GM12872 (cell line): Measurements from ENCODE around the gene STIM1.
A peak's percentile ranks its signal among the peaks of the same experiment; 100 is the strongest.

ENCODE experiments used
- TF ChIP-seq, protein P1 (sequence below): IDR thresholded peaks from 3 replicates; pipeline ENCODE4 v1.5.1; 2011; ENCODE audit warnings: low read depth, mild to moderate bottlenecking, low read length, moderate library complexity; ENCODE audit not compliant: insufficient read depth

The STIM1 gene

DNA sequence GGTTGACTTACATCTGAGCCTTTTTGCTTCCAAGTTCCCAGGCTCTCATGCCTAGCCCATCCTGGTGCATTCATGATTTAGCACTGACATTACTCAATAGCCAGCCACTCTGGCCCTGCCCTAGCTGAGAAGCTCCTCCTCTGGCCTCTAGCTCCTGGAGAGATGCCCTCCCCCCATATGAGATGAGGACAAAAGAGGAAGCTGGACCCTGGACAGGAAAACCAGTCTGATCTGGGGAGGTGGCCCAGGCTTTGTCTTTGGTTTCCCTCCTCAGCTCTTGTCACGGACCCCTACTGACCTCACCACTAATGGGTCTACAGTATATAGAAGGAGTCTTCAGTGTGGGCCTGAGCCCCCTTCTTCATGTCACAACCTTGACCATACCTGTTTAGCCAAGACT, 17.7 kb upstream of the STIM1 start:
- TF ChIP-seq, protein P1, sequence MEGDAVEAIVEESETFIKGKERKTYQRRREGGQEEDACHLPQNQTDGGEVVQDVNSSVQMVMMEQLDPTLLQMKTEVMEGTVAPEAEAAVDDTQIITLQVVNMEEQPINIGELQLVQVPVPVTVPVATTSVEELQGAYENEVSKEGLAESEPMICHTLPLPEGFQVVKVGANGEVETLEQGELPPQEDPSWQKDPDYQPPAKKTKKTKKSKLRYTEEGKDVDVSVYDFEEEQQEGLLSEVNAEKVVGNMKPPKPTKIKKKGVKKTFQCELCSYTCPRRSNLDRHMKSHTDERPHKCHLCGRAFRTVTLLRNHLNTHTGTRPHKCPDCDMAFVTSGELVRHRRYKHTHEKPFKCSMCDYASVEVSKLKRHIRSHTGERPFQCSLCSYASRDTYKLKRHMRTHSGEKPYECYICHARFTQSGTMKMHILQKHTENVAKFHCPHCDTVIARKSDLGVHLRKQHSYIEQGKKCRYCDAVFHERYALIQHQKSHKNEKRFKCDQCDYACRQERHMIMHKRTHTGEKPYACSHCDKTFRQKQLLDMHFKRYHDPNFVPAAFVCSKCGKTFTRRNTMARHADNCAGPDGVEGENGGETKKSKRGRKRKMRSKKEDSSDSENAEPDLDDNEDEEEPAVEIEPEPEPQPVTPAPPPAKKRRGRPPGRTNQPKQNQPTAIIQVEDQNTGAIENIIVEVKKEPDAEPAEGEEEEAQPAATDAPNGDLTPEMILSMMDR, result no peak

DNA sequence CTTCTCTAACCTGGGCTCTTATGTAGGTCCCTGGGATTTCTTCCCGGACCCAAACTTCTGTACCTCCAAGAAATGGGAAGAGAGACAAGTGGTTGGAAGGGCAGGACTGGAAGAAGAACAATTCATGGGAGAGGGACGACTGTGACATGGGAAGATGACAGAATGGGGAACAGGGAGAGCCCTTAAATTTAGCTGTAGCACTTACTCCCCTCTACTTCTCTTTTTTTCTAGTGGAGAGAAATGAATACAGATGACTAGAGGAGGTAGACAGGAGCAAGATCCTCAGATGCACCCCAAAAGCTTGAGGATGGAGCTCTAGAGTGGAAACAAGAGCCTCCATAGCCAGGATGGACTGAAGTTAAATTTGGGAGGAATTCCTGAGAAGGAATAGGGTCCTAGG, 17.0 kb upstream of the STIM1 start:
- TF ChIP-seq, protein P1, result no peak

DNA sequence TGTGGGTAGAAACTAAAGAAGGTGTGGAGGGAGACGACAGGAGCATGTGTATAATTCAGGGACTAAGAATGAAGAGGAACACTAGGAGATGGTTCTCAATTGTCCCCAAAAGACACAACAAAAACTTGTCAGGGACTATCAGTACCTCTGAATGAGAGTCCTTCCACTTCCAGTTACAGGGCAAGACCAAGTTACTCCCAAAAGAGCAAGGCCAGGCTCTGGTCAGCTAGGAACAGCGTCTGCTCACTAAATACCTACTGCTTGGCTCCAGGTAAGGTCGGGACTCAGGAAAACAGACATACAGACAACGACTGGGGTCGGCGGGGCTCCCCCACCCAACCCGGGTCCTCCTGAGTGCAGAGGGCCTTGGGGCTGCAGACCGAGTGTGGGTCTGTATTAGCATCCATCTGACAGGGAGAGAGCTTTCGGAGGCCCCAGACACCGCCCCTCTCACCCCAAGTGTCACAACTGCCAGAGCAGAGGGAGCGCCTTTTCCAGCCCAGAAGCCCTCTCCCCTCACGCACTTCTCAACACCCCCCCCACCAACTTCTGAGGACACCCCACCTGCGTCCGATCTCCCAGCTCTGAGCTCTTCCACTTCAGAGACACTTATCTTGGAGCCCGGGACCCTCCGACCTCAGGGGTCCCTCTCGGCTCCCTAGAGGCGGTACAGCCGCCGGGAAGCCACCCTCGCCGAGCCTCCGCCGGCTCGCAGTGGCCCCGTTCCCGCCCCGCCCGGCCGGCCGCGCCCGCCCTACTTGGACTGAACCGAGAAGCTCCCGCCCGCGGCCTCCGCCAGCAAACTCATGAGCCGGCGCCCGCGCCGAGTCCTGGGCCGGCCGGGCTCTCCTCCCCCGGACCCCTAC, 15.2 kb upstream of the STIM1 start:
- TF ChIP-seq, protein P1, result no peak

DNA sequence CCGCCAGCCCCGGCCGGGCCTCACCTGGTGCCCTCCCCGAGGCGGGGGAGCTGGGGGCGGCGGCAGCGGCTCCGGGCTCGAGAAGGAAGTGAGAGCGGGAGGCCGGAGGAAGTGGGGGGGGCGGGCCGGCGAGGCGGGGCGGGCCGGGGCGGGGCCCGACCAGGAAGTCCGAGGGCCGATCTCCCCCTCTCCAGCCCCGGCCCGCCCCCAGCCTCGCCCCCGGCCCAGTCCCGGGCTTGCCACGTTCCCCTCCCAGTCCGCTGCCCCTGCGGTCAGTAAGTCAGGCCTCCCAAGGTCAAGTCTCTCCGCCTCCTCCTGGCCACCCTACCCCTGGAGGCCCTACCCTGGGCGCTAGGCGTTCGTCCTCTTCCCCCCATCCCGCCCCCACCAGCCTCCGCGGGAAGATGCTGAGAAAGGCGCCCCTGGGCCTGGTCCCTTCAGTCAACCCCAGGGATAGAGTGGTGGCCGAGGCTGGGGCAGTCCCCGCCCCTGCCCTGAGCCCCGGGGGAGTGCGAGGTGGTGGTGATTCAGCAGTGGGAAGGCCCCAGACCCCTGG, 14.5 kb upstream of the STIM1 start, which contains the start of gene RHOG:
TSS of gene RHOG (minus strand) at position 90 of the 556 bp plus-strand sequence. CDS start 12,821 bp downstream, outside the sequence.
- TF ChIP-seq, protein P1, result no peak

DNA sequence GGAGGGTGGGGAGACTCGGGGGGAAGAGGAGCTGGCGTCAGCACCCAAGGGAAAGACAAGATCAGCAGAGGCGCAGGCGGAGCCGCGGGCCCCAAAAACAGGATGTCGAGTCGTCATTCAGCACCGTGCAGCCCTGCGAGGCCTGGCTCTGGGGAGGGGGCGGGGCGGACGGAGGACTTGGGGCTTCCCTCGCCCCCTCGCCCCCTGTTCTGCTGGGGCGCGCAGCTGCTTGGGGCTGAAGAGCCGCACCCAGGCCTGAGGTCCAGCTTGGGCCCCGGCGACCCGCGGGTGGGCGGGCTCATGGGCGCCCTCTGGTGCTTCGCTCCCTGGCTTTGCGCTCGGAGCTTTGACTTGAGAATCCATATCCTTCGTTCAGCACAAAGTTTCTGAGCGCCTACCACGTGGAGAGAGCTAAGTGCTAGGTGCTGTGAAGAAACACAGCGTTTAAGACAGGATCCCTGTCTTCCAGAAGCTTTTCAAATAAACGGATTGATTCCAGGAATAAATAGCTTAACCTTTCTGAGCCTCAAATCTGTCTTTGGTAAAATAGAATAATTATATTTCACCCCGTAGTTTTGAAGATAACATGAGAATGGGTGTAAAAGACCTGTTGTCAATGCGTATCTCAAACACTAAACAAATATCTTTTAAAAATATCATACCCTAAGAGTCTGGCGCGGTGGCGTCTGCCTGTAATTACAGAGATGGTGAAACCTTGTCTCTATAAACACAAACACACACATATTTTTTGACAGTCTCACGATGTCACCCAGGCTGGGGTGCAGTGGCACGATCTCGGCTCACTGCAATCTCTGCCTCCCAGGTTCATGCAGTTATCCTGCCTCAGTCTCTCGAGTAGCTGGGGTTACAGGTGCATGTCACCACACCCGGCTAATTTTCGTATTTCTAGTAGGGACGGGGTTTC, 13.8 kb upstream of the STIM1 start:
- TF ChIP-seq, protein P1, result peak; percentile 87

DNA sequence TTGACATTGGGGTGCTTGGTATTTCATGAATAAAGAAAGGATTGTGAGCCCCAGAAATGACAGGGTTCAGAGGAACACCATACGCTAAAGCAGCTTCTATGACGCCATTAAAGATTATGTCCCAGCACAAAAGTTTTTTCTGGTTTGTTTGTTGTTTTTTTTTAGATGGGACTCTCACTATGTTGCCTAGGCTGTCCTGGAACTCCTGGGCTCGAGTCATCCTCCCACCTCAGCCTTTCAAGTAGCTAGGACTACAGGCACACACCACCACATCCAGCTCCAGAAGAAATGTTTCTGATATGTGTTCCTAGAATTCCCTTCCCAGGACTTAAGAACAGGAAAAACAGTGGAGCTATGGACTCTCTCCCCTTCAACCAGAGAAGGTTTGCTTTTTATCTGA, 12.1 kb upstream of the STIM1 start:
- TF ChIP-seq, protein P1, result no peak

DNA sequence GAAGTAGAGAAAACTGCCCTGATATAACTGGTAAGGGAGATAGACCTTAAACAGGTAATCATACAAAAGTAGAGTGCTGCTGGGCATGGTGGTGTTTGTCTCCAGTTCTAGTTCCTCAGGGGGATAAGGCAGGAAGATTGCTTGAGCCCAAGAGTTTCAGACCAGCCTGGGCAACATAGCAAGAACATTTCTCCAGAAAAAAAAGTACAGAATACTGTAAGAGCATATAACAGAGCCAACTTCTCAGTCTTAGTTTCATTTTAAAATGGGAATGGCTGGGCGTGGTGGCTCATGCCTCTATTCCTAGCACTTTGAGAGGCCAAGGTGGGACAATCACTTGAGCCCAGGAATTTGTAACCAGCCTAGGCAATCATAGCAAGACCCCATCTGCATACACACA, 10.2 kb upstream of the STIM1 start:
- TF ChIP-seq, protein P1, result no peak
